HepG2 (cell line): ENCODE measurements around the gene PTPN13. TPM values are rescaled to one million over a fixed set of nuclear protein-coding genes. Genes with fewer than 3 reads are reported as not detected.

ENCODE experiments used
- ATAC-seq: fragments of 200-7000 bp; cut with Tn5 transposase; 3 replicates; pipeline ENCODE4 v1.9.1; 2020; ENCODE audit warnings: mild to moderate bottlenecking, moderate library complexity
- BruUV-seq: library from RNA; stranded (reverse); fragments of 400-500 nt; replicated peaks from 2 replicates; lab custom pipeline; 2021; lab: Mats Ljungman, UMichigan
- CTCF ChIA-PET: fragments of 300-600 bp; formaldehyde crosslinking; extraction: SDS; loops from one replicate; lab custom pipeline; 2021; ENCODE audit warnings: low total read pairs, inconsistent platforms, low intra/inter-chr PET ratio; lab: Yijun Ruan, JAX
- POLR2A ChIA-PET: fragments of 350-600 bp; sonication (Branson Sonifier 250); formaldehyde crosslinking; loops from one replicate; lab custom pipeline; 2020; ENCODE audit warnings: antibody characterized with exemption, inconsistent platforms; lab: Yijun Ruan, JAX
- DNase-seq: peaks from one replicate; pipeline ENCODE4 v3.0.0-alpha.2; 2015; ENCODE audit warnings: low spot score
- FAIRE-seq: peaks from 3 replicates; lab custom pipeline; 2011; peaks lifted over from hg19 to GRCh38; lab: Jason Lieb, UNC
- H2AFZ ChIP-seq: one replicate; pipeline ENCODE4 v1.6.1; 2011; ENCODE audit warnings: low read length, inconsistent platforms
- H3K27ac ChIP-seq: fragments of 300-600 bp; 3 replicates; pipeline ENCODE4 v1.8.0; 2011; ENCODE audit warnings: mixed run types, mild to moderate bottlenecking, mixed read lengths, low read length, inconsistent platforms; ENCODE audit not compliant: insufficient read depth; ENCODE audit errors: extremely low read length
- H3K27me3 ChIP-seq, 2 experiments: fragments of 200-600 bp in 1 of 2; 2 replicates in 1 of 2; 3 replicates in 1 of 2; pipeline versions ENCODE4 v1.6.0 to v1.8.0; 2011; ENCODE audit warnings: low read length in 2 of 2, mild to moderate bottlenecking in 2 of 2, moderate library complexity in 2 of 2, inconsistent platforms in 1 of 2; ENCODE audit not compliant: insufficient read depth in 2 of 2, control insufficient read depth in 1 of 2
- H3K36me3 ChIP-seq, 2 experiments: fragments of 200-600 bp in 1 of 2; replicated peaks in 1 of 2; 2 replicates in 1 of 2; 3 replicates in 1 of 2; pipeline versions ENCODE4 v1.5.1 to v1.8.0; 2011; ENCODE audit warnings: low read length in 2 of 2, inconsistent platforms in 1 of 2; ENCODE audit not compliant: insufficient read depth in 2 of 2, control insufficient read depth in 1 of 2
- H3K4me1 ChIP-seq: 2 replicates; pipeline ENCODE4 v1.5.1; 2012; ENCODE audit warnings: low read length, inconsistent platforms; ENCODE audit not compliant: insufficient read depth
- H3K4me2 ChIP-seq: 2 replicates; pipeline ENCODE4 v1.6.0; 2011; ENCODE audit warnings: low read depth, low read length, inconsistent platforms
- H3K4me3 ChIP-seq, 3 experiments: fragments of 200-600 bp in 1 of 3; sonication (generic), shearing (Covaris generic) in 1 of 3; replicated peaks in 1 of 3; 2 replicates each; pipeline ENCODE4 v1.5.1; 2011 to 2016; ENCODE audit warnings: low read length in 3 of 3, inconsistent platforms in 2 of 3, low read depth in 2 of 3, mild to moderate bottlenecking in 2 of 3, control low read depth in 1 of 3, mixed read lengths in 1 of 3; ENCODE audit not compliant: insufficient read depth in 1 of 3
- H3K79me2 ChIP-seq: one replicate; pipeline ENCODE4 v1.6.1; 2011; ENCODE audit warnings: low read length, inconsistent platforms; ENCODE audit not compliant: insufficient read depth
- H3K9ac ChIP-seq: 2 replicates; pipeline ENCODE4 v1.6.0; 2011; ENCODE audit warnings: mild to moderate bottlenecking, low read depth, low read length, inconsistent platforms; ENCODE audit not compliant: insufficient read depth
- H3K9me3 ChIP-seq: 2 replicates; pipeline ENCODE4 v1.5.1; 2012; ENCODE audit warnings: mild to moderate bottlenecking, low read length
- H4K20me1 ChIP-seq: 2 replicates; pipeline ENCODE4 v1.6.0; 2011; ENCODE audit warnings: inconsistent platforms, mild to moderate bottlenecking, low read length, moderate library complexity; ENCODE audit not compliant: insufficient read depth
- BRF2 ChIP-seq: sonication (generic); formaldehyde crosslinking; IDR thresholded peaks from 2 replicates; pipeline ENCODE4 v1.8.1; 2022; ENCODE audit warnings: mild to moderate bottlenecking, missing genetic modification reagents
- HMGXB3 ChIP-seq: sonication (generic); formaldehyde crosslinking; IDR thresholded peaks from 2 replicates; pipeline ENCODE4 v1.4.0; 2020; ENCODE audit warnings: missing genetic modification reagents, borderline replicate concordance
- KLF11 ChIP-seq: IDR thresholded peaks from 2 replicates; pipeline ENCODE4 v1.6.1; 2016; ENCODE audit warnings: missing compliant biosample characterization
- RNF219 ChIP-seq: sonication (generic); formaldehyde crosslinking; IDR thresholded peaks from 2 replicates; pipeline ENCODE4 v1.5.0; 2020; ENCODE audit warnings: mild to moderate bottlenecking, missing genetic modification reagents
- TERF1 ChIP-seq: sonication (generic); formaldehyde crosslinking; IDR thresholded peaks from 2 replicates; pipeline ENCODE4 v1.8.0; 2022; ENCODE audit warnings: mild to moderate bottlenecking, missing genetic modification reagents, moderate library complexity
- TGIF2 ChIP-seq: IDR thresholded peaks from 2 replicates; pipeline ENCODE4 v1.6.1; 2016; ENCODE audit warnings: control low read depth, missing compliant biosample characterization
- TRIM24 ChIP-seq: sonication (generic); formaldehyde crosslinking; IDR thresholded peaks from 2 replicates; pipeline ENCODE4 v1.8.0; 2022; ENCODE audit warnings: mild to moderate bottlenecking, missing genetic modification reagents
- U2AF2 ChIP-seq: fragments of 200-400 bp; formaldehyde crosslinking; IDR thresholded peaks from 2 replicates; pipeline ENCODE4 v1.6.1; 2017; ENCODE audit warnings: low read depth, mild to moderate bottlenecking, low read length
- ZBTB14 ChIP-seq: sonication (generic); formaldehyde crosslinking; IDR thresholded peaks from 2 replicates; pipeline ENCODE4 v1.4.0; 2020; ENCODE audit warnings: missing genetic modification reagents
- ZNF20 ChIP-seq: sonication (generic); formaldehyde crosslinking; IDR thresholded peaks from 2 replicates; pipeline ENCODE4 v1.4.0; 2020; ENCODE audit warnings: mild to moderate bottlenecking, moderate library complexity, missing genetic modification reagents
- ZNF720 ChIP-seq: sonication (generic); formaldehyde crosslinking; IDR thresholded peaks from 2 replicates; pipeline ENCODE4 v1.4.0; 2020; ENCODE audit warnings: missing genetic modification reagents
- ZNF83 ChIP-seq: sonication (generic); formaldehyde crosslinking; IDR thresholded peaks from 2 replicates; pipeline ENCODE4 v1.4.0; 2020; ENCODE audit warnings: missing genetic modification reagents, mild to moderate bottlenecking, borderline replicate concordance
- ZUFSP ChIP-seq: sonication (generic); formaldehyde crosslinking; IDR thresholded peaks from 2 replicates; pipeline ENCODE4 v1.9.0; 2021; ENCODE audit warnings: missing genetic modification reagents, mild to moderate bottlenecking, borderline replicate concordance
- WGBS: methylation state at CpG from one replicate; pipeline ENCODE4 v1.1.6; 2017; ENCODE audit warnings: low lambda C conversion rate; 5-methylcytosine and 5-hydroxymethylcytosine counted together
- in situ Hi-C: cut with HindIII; loops from 2 replicates; pipeline ENCODE4 v1.10.0; 2017; ENCODE audit warnings: low pct_unique_long_range_greater_than_20kb; ENCODE audit not compliant: extremely low pct_ligation_motif_present
- intact Hi-C: fragments of 100-400 bp; cut with micrococcal nuclease; formaldehyde crosslinking; loops from one replicate; pipeline ENCODE4 v1.10.0; 2022; ENCODE audit not compliant: unreplicated experiment
- polyA plus RNA-seq, 8 experiments: library from polyadenylated mRNA; depleted of rRNA in 3 of 8; stranded (reverse) in 7 of 8; unstranded in 1 of 8; fragments of >200 nt; fragmentation: Illumina TruSeq in 4 of 8; extraction: Trizol in 4 of 8; gene quantifications; 2 replicates each; pipeline versions ENCODE4 v1.2.1 to v1.2.3, GENCODE V29; 2011 to 2016; ENCODE audit warnings: low read depth in 4 of 8, missing spikeins in 1 of 8, mixed read lengths in 1 of 8; ENCODE audit not compliant: insufficient read depth in 1 of 8
- total RNA-seq, 5 experiments: library from RNA; depleted of rRNA; stranded (reverse); fragments of >200 nt; fragmentation: Illumina TruSeq; extraction: Trizol; gene quantifications; 2 replicates each; pipeline ENCODE4 v1.2.3, GENCODE V29; 2016; ENCODE audit warnings: low read depth in 1 of 5

PTPN13 gene
- total and polyA plus RNA-seq, 2 of the 13 experiments (the other 11 are each of a cell fraction or from before 2014, with no cell fraction given), result not detected

- no peak overlapping the region for H3K9ac ChIP-seq
- no peak for FAIRE-seq
- no peaks in the 10 kb centered on the region for H3K36me3 ChIP-seq
- H3K4me3 ChIP-seq, result no peak overlapping the region
- no peaks in the 10 kb centered on the region for H3K79me2 ChIP-seq
- H4K20me1 ChIP-seq, result no peaks in the 10 kb centered on the region
- H3K27me3 ChIP-seq, result no peaks in the 10 kb centered on the region
- no TSS peak for BruUV-seq
- peaks cover 9% of the 10 kb centered on the region; the same call in 1 of the 2 replicates for H3K9me3 ChIP-seq
- intact Hi-C loops, result no loop called here
- H3K27ac ChIP-seq, result no peak overlapping the region
- in situ Hi-C loops, result no loop called here
- WGBS, result 39% methylated on average over 7 of the region's 7 CpGs
- ChIA-PET POLR2A (no interaction called here), CTCF (no interaction called here)
- H3K4me1 ChIP-seq, result peaks cover 7% of the 10 kb centered on the region; the same call in 1 of the 2 replicates
- H3K4me2 ChIP-seq, result no peak overlapping the region
- H2AFZ ChIP-seq, result no peak overlapping the region
- no peak for DNase-seq
- no peak for ATAC-seq
- TF ChIP-seq TRIM24 (no peak), TERF1 (CRISPR knock-in tag) (no peak), KLF11 (CRISPR knock-in tag) (no peak), ZNF720 (CRISPR knock-in tag) (no peak), ZNF20 (CRISPR knock-in tag) (no peak), HMGXB3 (no peak), TGIF2 (no peak), ZUFSP (CRISPR knock-in tag) (no peak), RNF219 (no peak), ZBTB14 (no peak), ZNF83 (no peak), U2AF2 (no peak), BRF2 (CRISPR knock-in tag) (no peak)
Measured at GRCh38 chr4:86819561-86819960, 225.4 kb downstream of the PTPN13 start.
